SK-N-SH (cell line): ENCODE measurements around the gene EXOG.

ENCODE experiments used
- CTCF ChIP-seq: fragments of 200-600 bp; sonication (generic); IDR thresholded peaks from 2 replicates; pipeline ENCODE4 v1.6.1; 2017; ENCODE audit warnings: antibody characterized with exemption, mild to moderate bottlenecking, moderate library complexity
- ELF1 ChIP-seq: IDR thresholded peaks from 2 replicates; pipeline ENCODE4 v1.4.0; 2012
- EP300 ChIP-seq, 2 experiments: IDR thresholded peaks; 2 replicates each; pipeline versions ENCODE4 v1.4.0 to v1.6.1; 2012; ENCODE audit warnings: borderline replicate concordance in 1 of 2, low read depth in 1 of 2, low read length in 1 of 2
- GABPA ChIP-seq: IDR thresholded peaks from 2 replicates; pipeline ENCODE4 v1.4.0; 2012; ENCODE audit warnings: low read depth, mild to moderate bottlenecking
- JUND ChIP-seq: IDR thresholded peaks from 2 replicates; pipeline ENCODE4 v1.4.0; 2012
- MXI1 ChIP-seq: IDR thresholded peaks from 2 replicates; pipeline ENCODE4 v1.6.1; 2012; ENCODE audit warnings: mild to moderate bottlenecking, low read depth, low read length, improper control_type of control experiment
- NFIC ChIP-seq: IDR thresholded peaks from 2 replicates; pipeline ENCODE4 v1.4.0; 2012; ENCODE audit warnings: borderline replicate concordance
- NRF1 ChIP-seq: IDR thresholded peaks from 2 replicates; pipeline ENCODE4 v1.6.1; 2012; ENCODE audit warnings: low read depth, mild to moderate bottlenecking, low read length
- POLR2AphosphoS5 ChIP-seq: IDR thresholded peaks from 2 replicates; pipeline ENCODE4 v1.6.1; 2012; ENCODE audit warnings: low read depth, low read length
- RXRA ChIP-seq: IDR thresholded peaks from 2 replicates; pipeline ENCODE4 v1.4.0; 2012; ENCODE audit warnings: low read depth, mild to moderate bottlenecking, borderline replicate concordance
- SMC3 ChIP-seq: IDR thresholded peaks from 2 replicates; pipeline ENCODE4 v1.6.1; 2012; ENCODE audit warnings: low read depth, low read length, improper control_type of control experiment
- TCF12 ChIP-seq: IDR thresholded peaks from 2 replicates; pipeline ENCODE4 v1.4.0; 2012
- USF2 ChIP-seq: fragments of 150-350 bp; IDR thresholded peaks from 2 replicates; pipeline ENCODE4 v1.6.1; 2017; ENCODE audit warnings: antibody characterized with exemption, low read length, low read depth, borderline replicate concordance
- TF ChIP-seq, protein P1 (sequence below): IDR thresholded peaks from 2 replicates; pipeline ENCODE4 v1.4.0; 2012; ENCODE audit warnings: low read depth

GRCh38 chr3:38528457-38528856, 32.3 kb downstream of the EXOG start:
- TF ChIP-seq POLR2AphosphoS5 (no peak), CTCF (no peak; the same call in 1 of the 2 replicates), JUND (no peak), GABPA (no peak), NFIC (no peak), ELF1 (no peak), TCF12 (no peak), RXRA (no peak), NRF1 (no peak), MXI1 (no peak), USF2 (no peak), EP300 (IDR thresholded peaks at IDR 0.05; ENCODE audit: borderline replicate concordance in 1 of 2, low read depth in 1 of 2, low read length in 1 of 2) (no peak), SMC3 (peak; percentile 40; the same call in 1 of the 2 replicates)
- TF ChIP-seq, protein P1, sequence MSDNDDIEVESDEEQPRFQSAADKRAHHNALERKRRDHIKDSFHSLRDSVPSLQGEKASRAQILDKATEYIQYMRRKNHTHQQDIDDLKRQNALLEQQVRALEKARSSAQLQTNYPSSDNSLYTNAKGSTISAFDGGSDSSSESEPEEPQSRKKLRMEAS: no peak
